Mesenchymal stem cell (in vitro differentiated cells and primary cell): ENCODE measurements around the gene RERE.

Source experiments
- DNase-seq: peaks from one replicate; pipeline ENCODE4 v3.0.0-alpha.2; 2013
- H2AFZ ChIP-seq: one replicate; pipeline ENCODE4 v1.6.1; 2013; ENCODE audit warnings: low read depth, mild to moderate bottlenecking, control low read depth, inconsistent platforms, low read length, moderate library complexity
- H2AK5ac ChIP-seq: 2 replicates; pipeline ENCODE4 v1.6.1; 2013; ENCODE audit warnings: low read length, moderate library complexity, mild to moderate bottlenecking, inconsistent platforms; ENCODE audit not compliant: severe bottlenecking
- H2BK120ac ChIP-seq: one replicate; pipeline ENCODE4 v1.6.1; 2013; ENCODE audit warnings: low read depth, mild to moderate bottlenecking, inconsistent platforms, low read length, moderate library complexity
- H2BK12ac ChIP-seq, 2 experiments: one replicate each; pipeline ENCODE4 v1.6.1; 2013; ENCODE audit warnings: inconsistent platforms in 2 of 2, low read length in 2 of 2, mild to moderate bottlenecking in 2 of 2, moderate library complexity in 2 of 2, control low read depth in 1 of 2
- H2BK15ac ChIP-seq: one replicate; pipeline ENCODE4 v1.6.1; 2013; ENCODE audit warnings: mild to moderate bottlenecking, low read depth, inconsistent platforms; ENCODE audit not compliant: poor library complexity, severe bottlenecking
- H2BK5ac ChIP-seq: 2 replicates; pipeline ENCODE4 v1.6.1; 2013; ENCODE audit warnings: low read depth, mild to moderate bottlenecking, low read length, control low read depth, inconsistent platforms; ENCODE audit not compliant: poor library complexity, severe bottlenecking
- H3K14ac ChIP-seq, 2 experiments: one replicate each; pipeline ENCODE4 v1.6.1; 2013; ENCODE audit warnings: inconsistent platforms in 2 of 2, low read length in 2 of 2, control low read depth in 1 of 2, mild to moderate bottlenecking in 1 of 2, moderate library complexity in 1 of 2
- H3K18ac ChIP-seq, 2 experiments: one replicate each; pipeline ENCODE4 v1.6.1; 2013; ENCODE audit warnings: inconsistent platforms in 2 of 2, low read length in 2 of 2, control low read depth in 1 of 2, low read depth in 1 of 2, mild to moderate bottlenecking in 1 of 2
- H3K23ac ChIP-seq, 2 experiments: one replicate each; pipeline ENCODE4 v1.6.1; 2013; ENCODE audit warnings: inconsistent platforms in 2 of 2, low read length in 2 of 2, mild to moderate bottlenecking in 2 of 2, moderate library complexity in 2 of 2, control low read depth in 1 of 2
- H3K27ac ChIP-seq: 2 replicates; pipeline ENCODE4 v1.5.1; 2013; ENCODE audit warnings: mild to moderate bottlenecking, moderate library complexity, low read length, control low read depth, inconsistent platforms; ENCODE audit not compliant: poor library complexity, severe bottlenecking
- H3K27me3 ChIP-seq, 2 experiments: 2 replicates each; pipeline versions ENCODE4 v1.6.1 to v1.7.0; 2013; ENCODE audit warnings: low read length in 2 of 2, mild to moderate bottlenecking in 2 of 2, moderate library complexity in 2 of 2, control low read depth in 1 of 2, inconsistent platforms in 1 of 2; ENCODE audit not compliant: control insufficient read depth in 1 of 2, insufficient read depth in 1 of 2
- H3K36me3 ChIP-seq, 2 experiments: 2 replicates each; pipeline versions ENCODE4 v1.6.1 to v1.7.0; 2013; ENCODE audit warnings: low read length in 2 of 2, control low read depth in 1 of 2, inconsistent platforms in 1 of 2, low read depth in 1 of 2, mild to moderate bottlenecking in 1 of 2; ENCODE audit not compliant: insufficient read depth in 2 of 2, control insufficient read depth in 1 of 2
- H3K4ac ChIP-seq, 2 experiments: one replicate each; pipeline ENCODE4 v1.6.1; 2013; ENCODE audit warnings: inconsistent platforms in 2 of 2, low read length in 2 of 2, mild to moderate bottlenecking in 2 of 2, moderate library complexity in 2 of 2, control low read depth in 1 of 2, low read depth in 1 of 2
- H3K4me1 ChIP-seq: 2 replicates; pipeline ENCODE4 v1.6.1; 2013; ENCODE audit warnings: low read depth, low read length, control low read depth; ENCODE audit not compliant: control insufficient read depth, insufficient read depth
- H3K4me2 ChIP-seq: 2 replicates; pipeline ENCODE4 v1.6.1; 2013; ENCODE audit warnings: low read length, mild to moderate bottlenecking, inconsistent platforms; ENCODE audit not compliant: poor library complexity, severe bottlenecking
- H3K4me3 ChIP-seq, 2 experiments: 2 replicates each; pipeline versions ENCODE4 v1.5.1 to v1.7.0; 2013; ENCODE audit warnings: low read length in 2 of 2, mild to moderate bottlenecking in 2 of 2, control low read depth in 1 of 2, low read depth in 1 of 2; ENCODE audit not compliant: insufficient read depth in 1 of 2
- H3K79me1 ChIP-seq: replicated peaks from 2 replicates; pipeline ENCODE4 v1.6.1; 2013; ENCODE audit warnings: mild to moderate bottlenecking, control low read depth, low read length, inconsistent platforms; ENCODE audit not compliant: poor library complexity, severe bottlenecking
- H3K9ac ChIP-seq: 2 replicates; pipeline ENCODE4 v1.7.0; 2013; ENCODE audit warnings: mild to moderate bottlenecking, low read length, moderate library complexity
- H3K9me3 ChIP-seq: 2 replicates; pipeline ENCODE4 v1.7.0; 2013; ENCODE audit warnings: mild to moderate bottlenecking, low read length; ENCODE audit not compliant: control insufficient read depth
- H4K8ac ChIP-seq: one replicate; pipeline ENCODE4 v1.6.1; 2013; ENCODE audit warnings: inconsistent platforms, mild to moderate bottlenecking, low read length, moderate library complexity
- H4K91ac ChIP-seq: one replicate; pipeline ENCODE4 v1.6.1; 2013; ENCODE audit warnings: mild to moderate bottlenecking, low read length, inconsistent platforms
- WGBS: methylation state at CpG from one replicate; pipeline ENCODE4 v1.1.7; 2013; ENCODE audit warnings: mixed read lengths; 5-methylcytosine and 5-hydroxymethylcytosine counted together

The RERE gene

DNA sequence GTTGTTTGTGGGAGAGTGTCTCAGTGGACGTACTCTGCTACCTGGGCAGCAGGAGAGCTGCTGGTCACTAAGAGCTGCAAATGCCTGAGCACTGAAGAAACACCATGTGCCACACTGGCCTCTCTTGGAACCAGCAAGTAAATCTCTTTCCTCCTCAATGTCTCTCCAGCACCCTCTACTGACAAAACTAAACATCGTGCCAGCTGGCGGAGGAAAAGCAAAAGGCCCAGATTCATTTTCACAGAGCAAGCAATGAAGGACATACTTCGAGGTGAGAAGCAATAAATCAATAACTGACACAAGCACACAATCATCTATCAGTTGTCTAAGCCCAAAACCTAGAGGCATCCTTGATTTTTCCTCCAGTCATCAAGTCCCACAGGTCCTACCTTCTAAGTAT, 78.1 kb downstream of the RERE start:
- Histone ChIP-seq H2BK15ac (no peak overlapping the region), H2AK5ac (peak overlapping the region; percentile 21), H3K36me3 (peaks cover 0 to 5% of the 10 kb centered on the region in 2 experiments), H3K4me3 (no peak overlapping the region), H3K9ac (no peak overlapping the region), H3K18ac (peak overlapping the region in 1 of 2 experiments; percentile 66), H3K4me1 (peaks cover 5% of the 10 kb centered on the region), H3K27me3 (no peaks in the 10 kb centered on the region), H4K91ac (no peak overlapping the region), H3K4me2 (no peak overlapping the region), H3K14ac (no peak overlapping the region), H3K23ac (no peak overlapping the region), H2BK120ac (no peak overlapping the region), H3K4ac (no peak overlapping the region), H4K8ac (peak overlapping the region; percentile 42), H3K27ac (no peak overlapping the region), H2BK5ac (no peak overlapping the region), H3K9me3 (peaks cover 8% of the 10 kb centered on the region), H2AFZ (no peak overlapping the region), H3K79me1 (peaks cover 17% of the 10 kb centered on the region), H2BK12ac (peak overlapping the region in 1 of 2 experiments; percentile 91)
- DNase-seq, result peak; percentile 10
- WGBS, result 98% methylated on average over 4 of the region's 4 CpGs

DNA sequence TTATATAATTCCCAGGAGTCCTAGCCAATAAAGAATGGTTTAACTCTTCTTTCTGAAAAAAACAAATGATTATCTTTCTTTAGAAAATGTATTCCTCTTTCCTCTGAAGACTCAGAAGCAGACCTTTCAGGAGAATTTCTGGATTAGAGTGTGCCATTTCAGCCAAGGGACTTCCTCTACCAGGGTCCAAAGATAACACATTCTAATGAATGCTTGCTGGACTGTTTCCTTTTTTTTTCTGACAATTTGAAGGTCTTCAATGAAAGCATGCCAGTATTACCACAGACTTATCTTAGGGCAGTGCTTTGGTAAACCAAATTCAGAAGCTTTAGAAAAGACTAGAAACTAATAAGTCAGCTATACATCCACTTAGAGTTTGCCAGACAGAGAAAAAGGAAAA, 80.5 kb downstream of the RERE start:
- no peak overlapping the region for H3K4me3 ChIP-seq
- no peak overlapping the region for H4K91ac ChIP-seq
- no peak overlapping the region for H3K18ac ChIP-seq
- H3K4ac ChIP-seq, result no peak overlapping the region
- H3K27me3 ChIP-seq, result no peaks in the 10 kb centered on the region
- no peak overlapping the region for H2BK5ac ChIP-seq
- H2AK5ac ChIP-seq, result no peak overlapping the region
- no peak overlapping the region for H2AFZ ChIP-seq
- H3K79me1 ChIP-seq, result peaks cover 23% of the 10 kb centered on the region
- H3K4me2 ChIP-seq, result no peak overlapping the region
- H3K9ac ChIP-seq, result no peak overlapping the region
- peaks cover 0 to 5% of the 10 kb centered on the region in 2 experiments for H3K36me3 ChIP-seq
- no peak overlapping the region for H2BK12ac ChIP-seq
- no peak for DNase-seq
- no peak overlapping the region for H3K27ac ChIP-seq
- H2BK120ac ChIP-seq, result no peak overlapping the region
- H2BK15ac ChIP-seq, result no peak overlapping the region
- peaks cover 8% of the 10 kb centered on the region for H3K9me3 ChIP-seq
- no peak overlapping the region for H3K14ac ChIP-seq
- H3K4me1 ChIP-seq, result peaks cover 1% of the 10 kb centered on the region
- no peak overlapping the region for H4K8ac ChIP-seq
- H3K23ac ChIP-seq, result no peak overlapping the region

- H3K36me3 ChIP-seq, result no peaks in the 10 kb centered on the region
- WGBS, result 100% methylated on average over 2 of the region's 2 CpGs
- no peak overlapping the region for H3K18ac ChIP-seq
- no peaks in the 10 kb centered on the region for H3K27me3 ChIP-seq
- no peak overlapping the region for H2BK5ac ChIP-seq
- no peak overlapping the region for H2AK5ac ChIP-seq
- peaks cover 8% of the 10 kb centered on the region for H3K9me3 ChIP-seq
- H4K91ac ChIP-seq, result no peak overlapping the region
- H3K4ac ChIP-seq, result no peak overlapping the region
- no peak overlapping the region for H2AFZ ChIP-seq
- no peak for DNase-seq
- no peaks in the 10 kb centered on the region for H3K4me1 ChIP-seq
- H3K9ac ChIP-seq, result no peak overlapping the region
- no peak overlapping the region for H3K23ac ChIP-seq
- no peak overlapping the region for H3K4me3 ChIP-seq
- H3K27ac ChIP-seq, result no peak overlapping the region
- no peak overlapping the region for H3K14ac ChIP-seq
- no peak overlapping the region for H3K4me2 ChIP-seq
- peaks cover 26% of the 10 kb centered on the region for H3K79me1 ChIP-seq
- H2BK15ac ChIP-seq, result no peak overlapping the region
- no peak overlapping the region for H2BK120ac ChIP-seq
- H2BK12ac ChIP-seq, result no peak overlapping the region
- H4K8ac ChIP-seq, result no peak overlapping the region
Observed at GRCh38 chr1:8733484-8733883, 84.0 kb downstream of the RERE start.

GRCh38 chr1:8731162-8731561, 86.3 kb downstream of the RERE start:
- H2BK12ac ChIP-seq, result no peak overlapping the region
- no peak overlapping the region for H4K8ac ChIP-seq
- H3K9me3 ChIP-seq, result peaks cover 8% of the 10 kb centered on the region
- no peaks in the 10 kb centered on the region for H3K27me3 ChIP-seq
- H3K4me1 ChIP-seq, result no peaks in the 10 kb centered on the region
- H2BK120ac ChIP-seq, result no peak overlapping the region
- DNase-seq, result no peak
- H3K4me3 ChIP-seq, result no peak overlapping the region
- H3K79me1 ChIP-seq, result peaks cover 25% of the 10 kb centered on the region
- H2BK5ac ChIP-seq, result no peak overlapping the region
- no peak overlapping the region for H3K4me2 ChIP-seq
- no peak overlapping the region for H3K4ac ChIP-seq
- H2AFZ ChIP-seq, result no peak overlapping the region
- H3K9ac ChIP-seq, result no peak overlapping the region
- H2BK15ac ChIP-seq, result no peak overlapping the region
- H3K36me3 ChIP-seq, result no peaks in the 10 kb centered on the region
- no peak overlapping the region for H3K14ac ChIP-seq
- no peak overlapping the region for H3K27ac ChIP-seq
- H3K18ac ChIP-seq, result no peak overlapping the region
- H4K91ac ChIP-seq, result no peak overlapping the region
- H3K23ac ChIP-seq, result no peak overlapping the region
- no peak overlapping the region for H2AK5ac ChIP-seq
- 100% methylated on average over 2 of the region's 4 CpGs for WGBS
